ENCODE data around the gene SEL1L.

DNA sequence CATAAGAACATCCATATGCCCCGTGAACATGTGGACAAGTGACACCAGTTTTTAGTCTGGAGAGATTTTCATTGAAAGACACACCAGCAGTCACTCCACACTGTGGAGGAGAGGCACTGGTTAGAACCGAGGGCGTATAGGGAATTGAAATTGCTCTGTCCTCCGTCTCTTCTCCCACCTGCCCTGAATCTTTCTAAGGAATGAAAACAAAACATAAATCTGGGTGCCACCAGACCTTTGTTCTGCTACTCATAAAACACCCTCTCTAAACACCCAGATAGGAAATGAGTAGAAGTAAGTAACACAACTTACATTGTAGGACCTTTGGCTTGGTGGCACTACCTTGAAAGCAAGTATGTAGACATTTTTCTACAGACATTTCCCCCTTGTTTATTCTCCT is 96.4 kb downstream of the SEL1L start:
- no peak for TF ChIP-seq TAF1 (IDR thresholded peaks at IDR 0.05; ENCODE audit: borderline replicate concordance, insufficient read depth, low read length)
- no peak for TF ChIP-seq SIN3A (IDR thresholded peaks at IDR 0.05; ENCODE audit: borderline replicate concordance, insufficient read depth, low read length)

Data from PFSK-1 (cell line).